SKM-1 (cell line): ENCODE data around the gene AGFG1.
"Not testable (repeated sequence)": the region's sequence is repeated elsewhere in the genome, so short reads cannot be mapped to it uniquely, and the experiment has no call there.

Experiments used
- DNase-seq: peaks from one replicate; lab custom pipeline; 2025; ENCODE audit not compliant: unreplicated experiment; lab: John Stamatoyannopoulos, UW

The AGFG1 gene

GRCh38 chr2:227497158-227497557 lies 25.2 kb downstream of the AGFG1 start:
- DNase-seq = no peak

- no peak for DNase-seq
These were observed 27.8 kb downstream of the AGFG1 start for GRCh38 chr2:227499627-227500300.

DNA sequence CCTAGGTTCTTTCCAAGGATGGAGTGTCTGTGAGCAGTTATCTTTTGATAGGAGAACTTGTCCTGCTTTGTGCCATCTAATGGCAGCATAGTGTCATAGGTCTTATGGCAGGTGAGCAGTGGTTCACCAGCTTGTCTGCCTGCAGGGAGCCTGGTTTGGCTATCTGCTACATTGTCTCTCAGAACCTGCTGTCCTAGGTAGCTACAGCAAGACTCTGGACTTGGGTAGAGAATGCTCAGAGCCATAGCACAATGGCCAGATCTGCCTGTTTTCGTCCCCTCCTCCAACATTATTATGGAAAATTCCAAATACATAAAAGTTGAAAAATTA lies 28.3 kb downstream of the AGFG1 start:
- no peak for DNase-seq

DNA sequence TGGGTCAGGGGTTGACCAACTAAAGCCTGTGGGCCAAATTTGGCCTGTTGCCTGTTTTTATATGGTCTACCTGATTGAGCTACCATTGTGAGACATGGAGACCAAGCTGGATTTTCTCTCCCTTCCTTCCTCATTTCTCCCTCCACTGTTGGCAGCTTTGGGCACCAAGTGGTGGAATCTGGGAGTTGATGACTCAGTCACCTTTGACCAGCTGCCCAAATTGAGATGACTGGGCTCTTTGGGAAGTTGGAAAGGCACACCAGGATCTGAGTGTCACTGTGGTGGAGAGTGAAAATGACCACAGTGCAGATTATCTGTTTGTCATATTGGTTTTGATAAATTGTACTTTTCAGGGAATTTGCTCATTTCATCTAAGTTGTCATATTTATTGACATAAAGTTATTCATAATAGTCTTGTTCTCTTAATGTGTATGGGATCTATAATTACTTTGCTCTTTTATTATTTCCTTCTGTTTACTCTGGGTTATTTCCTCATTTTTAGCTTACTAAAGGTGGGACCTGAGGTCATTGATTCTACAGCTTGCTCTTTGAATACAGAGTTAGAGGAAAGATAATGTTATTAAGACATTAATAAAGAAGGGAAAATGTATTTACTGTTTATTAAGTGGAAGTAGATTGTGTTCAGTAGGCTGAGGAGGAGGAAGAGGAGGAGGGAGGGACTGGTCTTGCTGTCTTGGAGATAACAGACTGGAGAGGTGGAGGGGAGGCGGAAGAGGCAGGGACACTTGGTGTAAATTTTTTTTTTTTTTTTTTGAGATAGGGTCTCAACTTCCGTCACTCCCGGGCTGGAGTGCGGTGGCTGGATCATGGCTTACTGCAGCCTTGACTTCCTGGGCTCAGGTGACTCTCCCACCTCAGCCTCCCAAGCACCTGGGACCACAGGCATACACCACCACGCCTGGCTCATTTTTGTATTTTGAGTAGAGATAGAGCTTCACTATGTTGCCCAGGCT lies 31.8 kb downstream of the AGFG1 start:
- no peak for DNase-seq

DNA sequence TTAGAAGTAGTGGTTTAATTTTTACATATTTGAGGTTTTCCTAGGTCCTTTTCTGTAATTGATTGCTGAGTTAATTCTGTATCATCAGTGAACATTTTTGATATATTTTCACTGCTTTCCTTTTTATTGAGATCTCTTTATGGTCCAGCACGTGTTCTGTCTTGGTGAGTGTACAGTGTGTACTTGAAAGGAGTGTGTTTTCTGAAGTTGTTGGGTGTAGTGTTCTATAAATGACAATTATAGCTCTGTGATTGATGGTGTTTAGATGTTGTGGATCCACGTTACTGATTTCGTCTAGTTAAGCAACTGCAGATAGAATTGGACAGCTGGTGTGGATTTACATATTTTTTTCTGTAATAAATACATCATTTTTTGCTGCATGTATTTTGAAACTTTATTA lies 32.7 kb downstream of the AGFG1 start:
- no peak for DNase-seq

- no peak for DNase-seq
These were observed 34.5 kb downstream of the AGFG1 start for GRCh38 chr2:227506456-227506855.

- no peak for DNase-seq
These were observed 36.0 kb downstream of the AGFG1 start for GRCh38 chr2:227507963-227508362.

GRCh38 chr2:227509076-227509475 lies 37.1 kb downstream of the AGFG1 start:
- DNase-seq = no peak

DNA sequence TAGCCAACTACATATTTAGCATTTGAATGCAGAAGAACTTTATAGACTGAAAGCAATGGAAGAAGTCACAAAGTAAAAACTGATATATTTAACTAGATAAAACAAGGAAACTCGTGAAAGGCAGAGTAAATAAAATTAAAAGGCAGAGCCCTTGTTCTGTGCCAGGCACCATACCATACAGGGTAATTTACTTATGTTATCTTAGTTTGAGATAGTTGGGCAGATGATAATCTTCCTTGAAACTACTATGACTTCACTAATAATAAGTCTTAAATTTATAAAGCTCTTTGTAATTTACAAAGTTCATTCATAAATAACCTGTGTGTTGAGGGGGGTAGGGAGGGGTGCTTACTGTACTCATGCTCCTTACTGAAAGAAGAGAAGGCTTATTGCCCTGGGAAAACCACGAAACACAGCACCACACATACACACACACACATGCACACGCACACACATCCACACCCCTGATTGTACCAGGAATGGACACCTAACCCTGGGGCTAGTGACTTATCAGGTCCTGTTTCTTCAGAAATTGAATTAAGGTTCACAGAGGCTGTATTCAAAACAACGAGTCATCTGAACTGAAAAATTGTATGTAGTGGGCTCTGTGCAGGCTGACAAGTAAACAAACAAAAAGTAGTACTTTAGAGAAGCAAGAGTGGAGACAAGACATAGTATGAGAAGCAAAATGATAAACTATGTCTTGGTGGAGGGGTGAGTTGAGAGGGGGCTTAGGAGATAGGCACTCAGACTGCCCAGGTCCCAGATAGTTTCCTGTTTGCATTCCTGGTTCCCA lies 38.1 kb downstream of the AGFG1 start:
- no peak for DNase-seq

- no peak for DNase-seq
These were observed 38.6 kb downstream of the AGFG1 start for GRCh38 chr2:227510620-227510958.

DNA sequence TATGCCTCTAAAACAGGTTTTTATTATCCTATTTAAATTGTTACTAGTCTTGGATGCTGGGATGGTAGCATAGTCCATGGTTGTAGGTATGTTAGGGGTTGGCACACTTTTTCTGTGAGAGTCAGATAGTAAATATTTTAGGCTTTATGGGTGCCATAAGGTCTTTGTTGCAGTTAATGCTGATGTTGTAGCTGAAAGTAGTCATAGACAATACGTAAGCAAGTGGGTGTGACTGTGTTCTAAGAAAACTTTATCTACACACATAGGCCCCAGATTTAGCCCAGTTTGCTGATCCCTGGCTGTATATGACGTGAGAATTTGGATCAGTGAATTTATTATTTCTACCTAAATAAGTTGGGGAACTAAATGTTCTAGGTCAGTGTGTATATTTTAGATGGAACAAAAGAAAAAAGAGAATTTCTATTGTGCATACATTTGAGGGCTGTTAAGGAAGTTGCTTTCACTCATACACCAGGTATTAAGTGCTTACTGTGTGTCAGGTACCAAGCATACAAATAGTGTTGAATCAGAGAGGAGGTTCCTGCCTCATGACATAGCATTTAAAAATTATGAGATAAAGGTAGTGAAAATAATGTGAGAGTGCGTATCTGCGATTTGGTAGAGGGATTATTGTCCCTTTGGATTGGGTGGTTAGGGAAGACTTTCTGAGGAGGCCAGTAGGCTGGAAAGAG lies 39.4 kb downstream of the AGFG1 start:
- DNase-seq = no peak

- no peak for DNase-seq
These were observed 40.0 kb downstream of the AGFG1 start for GRCh38 chr2:227511955-227512354.

DNA sequence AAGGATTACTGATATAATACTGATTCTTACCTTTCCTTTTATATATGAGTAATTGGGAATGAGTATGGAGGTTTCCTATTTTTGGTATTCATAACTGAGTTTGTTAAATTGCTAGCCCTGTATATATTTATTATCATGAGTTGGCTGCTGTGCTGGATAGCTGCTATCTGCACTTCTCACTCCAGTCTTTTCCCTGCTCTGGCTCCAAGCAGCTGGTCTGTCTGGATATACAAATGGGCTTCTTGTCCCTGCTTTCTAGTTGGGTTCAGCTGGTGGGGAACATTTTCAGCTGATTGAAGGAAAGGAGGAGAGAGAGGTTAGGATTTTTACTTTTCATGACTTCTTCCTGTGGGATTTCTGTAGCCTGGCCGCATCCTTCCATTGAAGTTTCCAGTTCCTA lies 41.2 kb downstream of the AGFG1 start:
- DNase-seq = no peak

GRCh38 chr2:227515742-227516141 lies 43.8 kb downstream of the AGFG1 start:
- DNase-seq = no peak

DNA sequence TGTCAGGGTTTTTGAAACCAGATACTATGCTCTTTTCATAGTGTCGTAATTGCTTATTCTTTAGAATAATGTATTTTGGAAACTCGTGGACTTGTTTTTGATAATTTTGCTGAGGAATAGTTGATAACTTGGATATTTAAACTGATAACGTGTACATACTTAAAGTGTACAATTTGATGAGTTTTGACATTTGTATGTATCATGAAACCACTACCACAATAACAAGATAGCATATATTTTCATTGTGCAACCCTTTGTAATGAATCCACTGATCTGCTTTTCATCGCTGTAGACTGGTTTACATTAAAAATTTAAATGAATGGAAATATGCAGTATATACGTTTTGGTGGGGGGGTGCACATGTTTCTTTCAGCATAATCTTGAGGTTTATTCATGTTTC lies 45.8 kb downstream of the AGFG1 start:
- no peak for DNase-seq

DNA sequence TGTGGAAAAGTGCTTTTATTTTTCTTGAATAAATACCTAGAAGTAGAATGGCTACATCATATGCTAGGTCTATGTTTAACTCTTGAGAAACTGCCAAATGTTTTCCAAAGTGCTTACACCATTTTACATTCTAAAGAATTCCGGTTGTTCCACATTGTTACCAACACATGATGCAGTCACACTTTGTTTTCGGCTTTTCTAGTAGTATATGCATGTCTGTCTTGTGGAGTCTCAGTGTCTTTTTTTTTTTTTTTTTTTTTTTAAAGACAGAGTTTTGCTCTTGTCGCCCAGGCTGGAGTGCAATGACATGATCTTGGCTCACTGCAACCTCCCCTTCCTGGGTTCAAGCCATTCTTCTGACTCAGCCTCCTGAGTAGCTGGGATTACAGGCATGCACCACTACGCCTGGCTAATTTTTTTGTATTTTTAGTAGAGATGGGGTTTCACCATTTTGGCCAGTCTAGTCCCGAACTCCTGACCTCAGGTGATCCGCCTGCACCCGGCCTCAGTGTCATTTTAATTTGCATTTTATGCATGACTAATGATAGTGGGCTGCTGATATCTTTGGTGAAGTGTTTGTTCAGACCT lies 46.4 kb downstream of the AGFG1 start:
- DNase-seq = not testable (repeated sequence)

DNA sequence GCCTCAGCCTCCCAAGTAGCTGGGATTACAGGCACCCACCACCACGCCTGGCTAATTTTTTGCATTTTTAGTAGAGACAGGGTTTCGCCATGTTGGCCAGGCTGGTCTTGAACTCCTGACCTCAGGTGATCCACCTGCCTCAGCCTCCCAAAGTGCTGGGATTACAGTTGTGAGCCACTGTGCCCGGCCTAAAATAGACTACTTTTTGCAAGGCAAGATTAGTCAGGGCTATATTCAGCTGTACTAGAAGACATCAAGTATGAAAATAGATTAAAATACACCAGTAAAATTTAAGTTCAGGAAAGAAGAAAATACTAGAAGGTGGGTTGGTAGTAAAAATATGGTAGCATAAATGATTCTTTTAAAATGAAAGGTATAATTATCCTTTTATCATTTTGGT lies 49.2 kb downstream of the AGFG1 start:
- DNase-seq = not testable (repeated sequence)

- no peak for DNase-seq
These were observed 52.7 kb downstream of the AGFG1 start for GRCh38 chr2:227524665-227525064.

DNA sequence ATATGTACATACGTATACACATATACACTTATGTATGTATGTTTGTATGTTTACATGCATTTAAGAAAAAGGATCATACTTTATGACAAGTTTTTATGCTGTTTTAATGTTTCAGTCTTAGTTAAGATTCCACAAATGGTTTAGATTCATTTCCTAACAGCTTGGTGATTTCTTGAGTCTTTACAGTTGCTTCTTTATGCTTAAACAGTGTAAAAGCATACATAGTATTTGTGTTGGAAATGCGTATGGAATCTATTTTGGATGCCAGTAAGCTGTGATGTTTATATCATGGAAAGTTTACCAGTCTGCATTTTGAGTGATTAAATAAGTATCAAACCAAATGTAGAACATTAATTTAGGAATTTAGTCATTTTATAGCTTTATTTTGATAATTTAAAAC lies 55.4 kb downstream of the AGFG1 start:
- DNase-seq = no peak

DNA sequence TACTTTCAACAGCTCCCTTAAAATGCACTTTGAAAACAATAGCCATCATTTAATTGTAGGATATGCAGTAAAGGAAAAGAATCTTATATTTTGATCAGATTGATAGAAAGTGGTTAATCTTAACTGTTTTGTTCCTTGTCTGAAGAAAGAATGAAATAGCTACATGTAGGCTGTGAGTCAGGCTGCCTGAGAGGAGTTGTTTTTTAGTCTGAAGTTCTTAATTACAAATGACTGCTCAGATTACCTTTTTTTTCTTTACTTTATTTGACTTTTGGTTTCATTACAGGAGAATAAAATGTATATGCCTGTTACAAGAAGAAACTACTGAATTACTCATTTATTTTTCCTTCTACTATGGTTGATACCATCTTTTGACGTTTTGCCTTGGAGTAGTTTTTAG lies 56.8 kb downstream of the AGFG1 start:
- DNase-seq = no peak

DNA sequence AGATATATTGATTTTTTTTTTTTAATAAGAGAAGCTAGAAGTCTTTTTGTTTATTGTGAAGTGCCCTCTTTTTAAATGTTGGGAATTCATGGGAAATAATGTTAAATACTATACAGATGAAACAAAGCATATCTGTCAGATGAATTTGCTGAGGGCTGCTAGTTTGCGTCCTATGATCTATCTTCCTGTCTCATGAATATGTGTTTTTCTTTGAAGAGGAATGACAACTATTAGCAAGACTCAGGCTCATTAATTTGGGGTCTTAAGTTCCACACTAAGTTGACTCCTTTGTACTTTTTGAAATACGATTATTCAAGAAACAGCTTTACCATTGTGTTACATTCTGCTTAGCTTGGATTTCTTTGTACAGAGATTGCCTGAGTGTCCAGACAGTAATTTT lies 57.9 kb downstream of the AGFG1 start:
- DNase-seq = no peak
